DMS79 (cell line): ENCODE measurements around the gene NEUROD2.
A peak's percentile ranks its signal among the peaks of the same experiment; 100 is the strongest.

Source experiments
- DNase-seq: peaks from one replicate; lab custom pipeline; 2025; lab: John Stamatoyannopoulos, UW

NEUROD2 gene

GRCh38 chr17:39634384-39634871 lies 26.7 kb upstream of the NEUROD2 start:
- peak; percentile 12 for DNase-seq

- no peak for DNase-seq
These were observed 26.0 kb upstream of the NEUROD2 start for GRCh38 chr17:39633570-39634183.

GRCh38 chr17:39632153-39632941 lies 24.6 kb upstream of the NEUROD2 start:
- DNase-seq: no peak

- DNase-seq: no peak
These were observed 23.7 kb upstream of the NEUROD2 start for GRCh38 chr17:39631403-39631802.

GRCh38 chr17:39629898-39630297 lies 22.2 kb upstream of the NEUROD2 start:
- DNase-seq: no peak

- DNase-seq: no peak
These were observed 21.8 kb upstream of the NEUROD2 start for GRCh38 chr17:39629494-39629880.

- no peak for DNase-seq
These were observed 21.2 kb upstream of the NEUROD2 start for GRCh38 chr17:39628655-39629493.

GRCh38 chr17:39627712-39628516 lies 20.2 kb upstream of the NEUROD2 start:
- no peak for DNase-seq

- DNase-seq: no peak
These were observed 19.5 kb upstream of the NEUROD2 start for GRCh38 chr17:39627047-39627711.

GRCh38 chr17:39626171-39627046 lies 18.7 kb upstream of the NEUROD2 start, which contains the start of gene PPP1R1B:
PPP1R1B (plus strand) TSS chr17:39626952; CDS start chr17:39627393, 441 bp downstream.
- DNase-seq: no peak

GRCh38 chr17:39625198-39625785 lies 17.6 kb upstream of the NEUROD2 start:
- no peak for DNase-seq

GRCh38 chr17:39624313-39624712 lies 16.6 kb upstream of the NEUROD2 start:
- DNase-seq: no peak

- DNase-seq: peak; percentile 73
These were observed 15.7 kb upstream of the NEUROD2 start for GRCh38 chr17:39623356-39623950.

- DNase-seq: no peak
These were observed 14.8 kb upstream of the NEUROD2 start for GRCh38 chr17:39622380-39623006.

GRCh38 chr17:39621523-39622379 lies 14.0 kb upstream of the NEUROD2 start:
- DNase-seq: peak; percentile 66

GRCh38 chr17:39619786-39620101 lies 12.0 kb upstream of the NEUROD2 start:
- no peak for DNase-seq

- DNase-seq: no peak
These were observed 11.5 kb upstream of the NEUROD2 start for GRCh38 chr17:39618956-39619785.
